Measurements from ENCODE around the gene TSFM. TPM values are rescaled to one million over a fixed set of nuclear protein-coding genes. Genes with fewer than 3 reads are reported as not detected.

The TSFM gene
- total and polyA plus RNA-seq, 2 of the 13 experiments (the other 11 are each of a cell fraction or from before 2014, with no cell fraction given) = 29.8 to 68.3 TPM

DNA sequence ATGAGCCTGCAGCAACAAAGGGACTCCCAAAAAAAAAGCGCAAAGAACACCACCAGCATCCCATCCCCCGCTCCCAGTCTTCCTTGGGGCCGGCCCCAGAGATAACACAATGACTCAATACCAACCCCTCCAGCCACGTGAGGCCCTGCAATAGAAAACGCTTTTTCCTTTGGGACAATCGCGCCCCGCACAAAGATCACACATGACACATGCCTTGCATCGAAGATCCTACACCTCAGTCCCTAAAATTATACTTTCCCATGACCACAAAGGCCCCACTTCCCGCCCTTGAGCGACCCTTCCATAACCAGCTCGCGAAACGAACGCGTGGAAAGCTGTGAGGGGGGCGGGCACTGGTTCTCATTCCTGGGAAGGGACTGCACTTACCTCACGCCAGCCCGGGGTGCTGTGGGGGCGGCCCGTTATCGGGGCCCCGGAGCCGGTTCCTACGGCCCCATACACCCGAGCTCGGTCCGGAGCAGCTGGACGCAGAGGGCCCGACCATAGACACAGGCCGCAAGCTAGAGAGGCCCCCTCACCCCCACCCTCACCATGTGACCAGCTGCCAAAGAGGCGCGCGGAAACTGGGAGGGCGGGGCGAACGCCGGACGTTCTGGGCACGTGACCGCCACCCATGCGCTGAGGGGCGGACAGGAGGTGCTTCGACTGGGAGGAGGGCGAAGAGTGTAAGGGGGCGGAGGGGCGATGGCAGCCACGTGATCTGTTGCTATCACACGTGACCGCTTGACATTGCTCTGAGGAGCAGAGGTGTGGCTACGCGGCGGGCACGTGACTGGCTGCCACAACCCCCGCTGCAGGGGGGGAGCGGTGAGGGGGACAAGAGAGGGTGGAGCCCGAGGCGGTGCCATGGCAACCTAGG lies 30.6 kb upstream of the TSFM start, which contains the start of gene CDK4 (continued):
- TF ChIP-seq SRF (IDR thresholded peaks at IDR 0.05; ENCODE audit: low read depth, low read length) = no peak
- TF ChIP-seq ZNF337 (CRISPR knock-in tag; IDR thresholded peaks at IDR 0.05; ENCODE audit: borderline replicate concordance, low read depth) = peak; percentile 52; the same call in 1 of the 2 replicates
- no peak for TF ChIP-seq FOXM1 (CRISPR knock-in tag; IDR thresholded peaks at IDR 0.05)
- TF ChIP-seq, protein P1, sequence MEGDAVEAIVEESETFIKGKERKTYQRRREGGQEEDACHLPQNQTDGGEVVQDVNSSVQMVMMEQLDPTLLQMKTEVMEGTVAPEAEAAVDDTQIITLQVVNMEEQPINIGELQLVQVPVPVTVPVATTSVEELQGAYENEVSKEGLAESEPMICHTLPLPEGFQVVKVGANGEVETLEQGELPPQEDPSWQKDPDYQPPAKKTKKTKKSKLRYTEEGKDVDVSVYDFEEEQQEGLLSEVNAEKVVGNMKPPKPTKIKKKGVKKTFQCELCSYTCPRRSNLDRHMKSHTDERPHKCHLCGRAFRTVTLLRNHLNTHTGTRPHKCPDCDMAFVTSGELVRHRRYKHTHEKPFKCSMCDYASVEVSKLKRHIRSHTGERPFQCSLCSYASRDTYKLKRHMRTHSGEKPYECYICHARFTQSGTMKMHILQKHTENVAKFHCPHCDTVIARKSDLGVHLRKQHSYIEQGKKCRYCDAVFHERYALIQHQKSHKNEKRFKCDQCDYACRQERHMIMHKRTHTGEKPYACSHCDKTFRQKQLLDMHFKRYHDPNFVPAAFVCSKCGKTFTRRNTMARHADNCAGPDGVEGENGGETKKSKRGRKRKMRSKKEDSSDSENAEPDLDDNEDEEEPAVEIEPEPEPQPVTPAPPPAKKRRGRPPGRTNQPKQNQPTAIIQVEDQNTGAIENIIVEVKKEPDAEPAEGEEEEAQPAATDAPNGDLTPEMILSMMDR (CRISPR knock-in tag; IDR thresholded peaks at IDR 0.05) = peak; percentile 32; the same call in 1 of the 2 replicates
- TF ChIP-seq AGO1 (IDR thresholded peaks at IDR 0.05; ENCODE audit: low read depth, low read length, poor library complexity, severe bottlenecking) = peak; percentile 97
- TF ChIP-seq BCL6 (CRISPR knock-in tag; IDR thresholded peaks at IDR 0.05) = peak; percentile 45; the same call in 1 of the 2 replicates
- TF ChIP-seq TARDBP (CRISPR knock-in tag; IDR thresholded peaks at IDR 0.05) = peak; percentile 93
- TF ChIP-seq ZNF34 (CRISPR knock-in tag; IDR thresholded peaks at IDR 0.05; ENCODE audit: borderline replicate concordance) = no peak
- TF ChIP-seq, protein P2, sequence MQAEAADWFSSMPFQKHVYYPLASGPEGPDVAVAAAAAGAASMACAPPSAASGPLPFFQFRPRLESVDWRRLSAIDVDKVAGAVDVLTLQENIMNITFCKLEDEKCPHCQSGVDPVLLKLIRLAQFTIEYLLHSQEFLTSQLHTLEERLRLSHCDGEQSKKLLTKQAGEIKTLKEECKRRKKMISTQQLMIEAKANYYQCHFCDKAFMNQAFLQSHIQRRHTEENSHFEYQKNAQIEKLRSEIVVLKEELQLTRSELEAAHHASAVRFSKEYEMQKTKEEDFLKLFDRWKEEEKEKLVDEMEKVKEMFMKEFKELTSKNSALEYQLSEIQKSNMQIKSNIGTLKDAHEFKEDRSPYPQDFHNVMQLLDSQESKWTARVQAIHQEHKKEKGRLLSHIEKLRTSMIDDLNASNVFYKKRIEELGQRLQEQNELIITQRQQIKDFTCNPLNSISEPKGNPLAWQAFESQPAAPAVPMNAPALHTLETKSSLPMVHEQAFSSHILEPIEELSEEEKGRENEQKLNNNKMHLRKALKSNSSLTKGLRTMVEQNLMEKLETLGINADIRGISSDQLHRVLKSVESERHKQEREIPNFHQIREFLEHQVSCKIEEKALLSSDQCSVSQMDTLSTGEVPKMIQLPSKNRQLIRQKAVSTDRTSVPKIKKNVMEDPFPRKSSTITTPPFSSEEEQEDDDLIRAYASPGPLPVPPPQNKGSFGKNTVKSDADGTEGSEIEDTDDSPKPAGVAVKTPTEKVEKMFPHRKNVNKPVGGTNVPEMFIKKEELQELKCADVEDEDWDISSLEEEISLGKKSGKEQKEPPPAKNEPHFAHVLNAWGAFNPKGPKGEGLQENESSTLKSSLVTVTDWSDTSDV (CRISPR knock-in tag; IDR thresholded peaks at IDR 0.05) = no peak
- TF ChIP-seq, protein P3, sequence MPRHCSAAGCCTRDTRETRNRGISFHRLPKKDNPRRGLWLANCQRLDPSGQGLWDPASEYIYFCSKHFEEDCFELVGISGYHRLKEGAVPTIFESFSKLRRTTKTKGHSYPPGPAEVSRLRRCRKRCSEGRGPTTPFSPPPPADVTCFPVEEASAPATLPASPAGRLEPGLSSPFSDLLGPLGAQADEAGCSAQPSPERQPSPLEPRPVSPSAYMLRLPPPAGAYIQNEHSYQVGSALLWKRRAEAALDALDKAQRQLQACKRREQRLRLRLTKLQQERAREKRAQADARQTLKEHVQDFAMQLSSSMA (CRISPR knock-in tag; IDR thresholded peaks at IDR 0.05) = peak; percentile 92
- peak; percentile 83 for TF ChIP-seq MIXL1 (CRISPR knock-in tag; IDR thresholded peaks at IDR 0.05)
- TF ChIP-seq, protein P4, sequence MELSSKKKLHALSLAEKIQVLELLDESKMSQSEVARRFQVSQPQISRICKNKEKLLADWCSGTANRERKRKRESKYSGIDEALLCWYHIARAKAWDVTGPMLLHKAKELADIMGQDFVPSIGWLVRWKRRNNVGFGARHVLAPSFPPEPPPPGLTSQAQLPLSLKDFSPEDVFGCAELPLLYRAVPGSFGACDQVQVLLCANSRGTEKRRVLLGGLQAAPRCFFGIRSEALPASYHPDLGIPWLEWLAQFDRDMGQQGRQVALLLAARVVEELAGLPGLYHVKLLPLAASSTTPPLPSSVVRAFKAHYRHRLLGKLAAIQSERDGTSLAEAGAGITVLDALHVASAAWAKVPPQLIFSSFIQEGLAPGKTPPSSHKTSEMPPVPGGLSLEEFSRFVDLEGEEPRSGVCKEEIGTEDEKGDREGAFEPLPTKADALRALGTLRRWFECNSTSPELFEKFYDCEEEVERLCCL (CRISPR knock-in tag; IDR thresholded peaks at IDR 0.05; ENCODE audit: borderline replicate concordance) = no peak
- 0 out of 2 replicates have a peak, but pooled peaks have one; percentile 74 for TF ChIP-seq ZNF773 (CRISPR knock-in tag; IDR thresholded peaks at IDR 0.05; ENCODE audit: borderline replicate concordance)
- TF ChIP-seq NFATC3 (CRISPR knock-in tag; IDR thresholded peaks at IDR 0.05) = peak; percentile 62; the same call in 1 of the 2 replicates
- TF ChIP-seq ZNF878 (CRISPR knock-in tag; IDR thresholded peaks at IDR 0.05) = peak; percentile 5; the same call in 1 of the 2 replicates
- no peak for TF ChIP-seq HDAC6 (IDR thresholded peaks at IDR 0.05; ENCODE audit: low read depth, low read length)
- peak; percentile 54 for TF ChIP-seq PITX1 (CRISPR knock-in tag; IDR thresholded peaks at IDR 0.05)
- TF ChIP-seq, protein P5, sequence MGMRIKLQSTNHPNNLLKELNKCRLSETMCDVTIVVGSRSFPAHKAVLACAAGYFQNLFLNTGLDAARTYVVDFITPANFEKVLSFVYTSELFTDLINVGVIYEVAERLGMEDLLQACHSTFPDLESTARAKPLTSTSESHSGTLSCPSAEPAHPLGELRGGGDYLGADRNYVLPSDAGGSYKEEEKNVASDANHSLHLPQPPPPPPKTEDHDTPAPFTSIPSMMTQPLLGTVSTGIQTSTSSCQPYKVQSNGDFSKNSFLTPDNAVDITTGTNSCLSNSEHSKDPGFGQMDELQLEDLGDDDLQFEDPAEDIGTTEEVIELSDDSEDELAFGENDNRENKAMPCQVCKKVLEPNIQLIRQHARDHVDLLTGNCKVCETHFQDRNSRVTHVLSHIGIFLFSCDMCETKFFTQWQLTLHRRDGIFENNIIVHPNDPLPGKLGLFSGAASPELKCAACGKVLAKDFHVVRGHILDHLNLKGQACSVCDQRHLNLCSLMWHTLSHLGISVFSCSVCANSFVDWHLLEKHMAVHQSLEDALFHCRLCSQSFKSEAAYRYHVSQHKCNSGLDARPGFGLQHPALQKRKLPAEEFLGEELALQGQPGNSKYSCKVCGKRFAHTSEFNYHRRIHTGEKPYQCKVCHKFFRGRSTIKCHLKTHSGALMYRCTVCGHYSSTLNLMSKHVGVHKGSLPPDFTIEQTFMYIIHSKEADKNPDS (CRISPR knock-in tag; IDR thresholded peaks at IDR 0.05) = peak; percentile 54; the same call in 1 of the 2 replicates
- TF ChIP-seq NFE2 (CRISPR knock-in tag; IDR thresholded peaks at IDR 0.05) = no peak; the same call in 1 of the 2 replicates
- 0 out of 2 replicates have a peak, but pooled peaks have one; percentile 57 for TF ChIP-seq MIER2 (CRISPR knock-in tag; IDR thresholded peaks at IDR 0.05)
